GM12878 (cell line): Measurements from ENCODE around the gene OVCA2.

Experiments
- ASH2L ChIP-seq: fragments of 300-600, 200-600 bp; sonication (generic); IDR thresholded peaks from 2 replicates; pipeline ENCODE4 v1.6.1; 2017; ENCODE audit warnings: low read depth, mild to moderate bottlenecking, borderline replicate concordance
- BRCA1 ChIP-seq: IDR thresholded peaks from 2 replicates; pipeline ENCODE4 v1.6.1; 2011; ENCODE audit warnings: low read depth, low read length, improper control_type of control experiment
- EGR1 ChIP-seq, 2 experiments: IDR thresholded peaks; 1 replicate in 1 of 2; 2 replicates in 1 of 2; pipeline ENCODE4 v1.6.1; 2011 to 2012; ENCODE audit warnings: low read depth in 2 of 2, low read length in 2 of 2, borderline replicate concordance in 1 of 2, mild to moderate bottlenecking in 1 of 2, moderate library complexity in 1 of 2
- EP300 ChIP-seq, 2 experiments: fragments of 150-350 bp in 1 of 2; IDR thresholded peaks; 2 replicates each; pipeline ENCODE4 v1.6.1; 2011 to 2012; ENCODE audit warnings: low read depth in 2 of 2, low read length in 2 of 2, borderline replicate concordance in 1 of 2, improper control_type of control experiment in 1 of 2, inconsistent platforms in 1 of 2; ENCODE audit not compliant: control insufficient read depth in 1 of 2
- MYC ChIP-seq: IDR thresholded peaks from 2 replicates; pipeline ENCODE4 v1.6.1; 2011; ENCODE audit warnings: mild to moderate bottlenecking, low read length, moderate library complexity, inconsistent platforms; ENCODE audit not compliant: insufficient read depth, insufficient replicate concordance, insufficient read length, severe bottlenecking
- NFYA ChIP-seq: IDR thresholded peaks from 2 replicates; pipeline ENCODE4 v1.6.1; 2011; ENCODE audit warnings: low read depth, mild to moderate bottlenecking, low read length, improper control_type of control experiment, borderline replicate concordance
- POLR2A ChIP-seq: IDR thresholded peaks from 2 replicates; pipeline ENCODE4 v1.6.1; 2011; ENCODE audit warnings: low read depth, mild to moderate bottlenecking, low read length
- POLR2AphosphoS2 ChIP-seq: IDR thresholded peaks from 2 replicates; pipeline ENCODE4 v1.6.1; 2011; ENCODE audit warnings: low read depth, mild to moderate bottlenecking, low read length, improper control_type of control experiment, moderate library complexity
- TF ChIP-seq, protein P1 (sequence below): IDR thresholded peaks from 2 replicates; pipeline ENCODE4 v1.6.1; 2012; ENCODE audit warnings: mild to moderate bottlenecking, low read depth, low read length
- TF ChIP-seq, protein P2 (sequence below), 3 experiments: IDR thresholded peaks in 2 of 3; conservative IDR thresholded peaks in 1 of 3; 2 replicates each; pipeline ENCODE4 v1.5.1; 2011; ENCODE audit warnings: low read depth in 3 of 3, low read length in 3 of 3, mild to moderate bottlenecking in 3 of 3, control low read depth in 2 of 3, moderate library complexity in 2 of 3, inconsistent platforms in 1 of 3, mixed read lengths in 1 of 3; ENCODE audit not compliant: control insufficient read depth in 2 of 3, insufficient read depth in 1 of 3; ENCODE audit errors: extremely low read depth in 1 of 3

DNA sequence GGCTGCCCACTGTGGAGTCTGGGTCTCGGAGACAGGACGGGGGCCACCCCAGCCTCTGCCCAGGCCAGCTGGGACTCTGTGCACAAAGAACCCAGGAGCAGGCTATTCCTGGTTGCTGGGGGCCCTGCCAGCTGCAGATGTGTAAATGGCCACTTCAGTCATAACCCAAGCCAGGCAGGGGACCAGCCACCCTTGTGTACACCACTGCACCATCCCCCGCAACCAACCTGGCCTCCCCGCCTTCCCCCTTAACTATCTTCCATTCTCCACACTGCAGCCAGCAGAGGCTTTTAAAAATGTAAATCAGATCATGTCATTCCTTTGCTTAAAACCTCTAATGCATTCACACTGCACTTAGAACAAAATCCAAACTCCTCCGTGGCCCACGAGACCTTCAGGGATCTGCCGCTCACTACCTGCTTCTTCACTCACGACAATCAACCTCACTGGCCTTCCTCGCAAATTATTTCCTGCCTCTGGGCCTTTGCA, 45.0 kb upstream of the OVCA2 start:
- TF ChIP-seq EP300 (IDR thresholded peaks at IDR 0.05; ENCODE audit: borderline replicate concordance in 1 of 2, control insufficient read depth in 1 of 2, low read depth in 2 of 2, low read length in 2 of 2) (no peak), EGR1 (IDR thresholded peaks at IDR 0.05; ENCODE audit: borderline replicate concordance in 1 of 2, low read depth in 2 of 2, low read length in 2 of 2) (no peak), MYC (no peak), POLR2A (no peak), POLR2AphosphoS2 (no peak), BRCA1 (no peak), NFYA (no peak), ASH2L (no peak)
- TF ChIP-seq, protein P1, sequence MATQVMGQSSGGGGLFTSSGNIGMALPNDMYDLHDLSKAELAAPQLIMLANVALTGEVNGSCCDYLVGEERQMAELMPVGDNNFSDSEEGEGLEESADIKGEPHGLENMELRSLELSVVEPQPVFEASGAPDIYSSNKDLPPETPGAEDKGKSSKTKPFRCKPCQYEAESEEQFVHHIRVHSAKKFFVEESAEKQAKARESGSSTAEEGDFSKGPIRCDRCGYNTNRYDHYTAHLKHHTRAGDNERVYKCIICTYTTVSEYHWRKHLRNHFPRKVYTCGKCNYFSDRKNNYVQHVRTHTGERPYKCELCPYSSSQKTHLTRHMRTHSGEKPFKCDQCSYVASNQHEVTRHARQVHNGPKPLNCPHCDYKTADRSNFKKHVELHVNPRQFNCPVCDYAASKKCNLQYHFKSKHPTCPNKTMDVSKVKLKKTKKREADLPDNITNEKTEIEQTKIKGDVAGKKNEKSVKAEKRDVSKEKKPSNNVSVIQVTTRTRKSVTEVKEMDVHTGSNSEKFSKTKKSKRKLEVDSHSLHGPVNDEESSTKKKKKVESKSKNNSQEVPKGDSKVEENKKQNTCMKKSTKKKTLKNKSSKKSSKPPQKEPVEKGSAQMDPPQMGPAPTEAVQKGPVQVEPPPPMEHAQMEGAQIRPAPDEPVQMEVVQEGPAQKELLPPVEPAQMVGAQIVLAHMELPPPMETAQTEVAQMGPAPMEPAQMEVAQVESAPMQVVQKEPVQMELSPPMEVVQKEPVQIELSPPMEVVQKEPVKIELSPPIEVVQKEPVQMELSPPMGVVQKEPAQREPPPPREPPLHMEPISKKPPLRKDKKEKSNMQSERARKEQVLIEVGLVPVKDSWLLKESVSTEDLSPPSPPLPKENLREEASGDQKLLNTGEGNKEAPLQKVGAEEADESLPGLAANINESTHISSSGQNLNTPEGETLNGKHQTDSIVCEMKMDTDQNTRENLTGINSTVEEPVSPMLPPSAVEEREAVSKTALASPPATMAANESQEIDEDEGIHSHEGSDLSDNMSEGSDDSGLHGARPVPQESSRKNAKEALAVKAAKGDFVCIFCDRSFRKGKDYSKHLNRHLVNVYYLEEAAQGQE, result no peak
- TF ChIP-seq, protein P2, sequence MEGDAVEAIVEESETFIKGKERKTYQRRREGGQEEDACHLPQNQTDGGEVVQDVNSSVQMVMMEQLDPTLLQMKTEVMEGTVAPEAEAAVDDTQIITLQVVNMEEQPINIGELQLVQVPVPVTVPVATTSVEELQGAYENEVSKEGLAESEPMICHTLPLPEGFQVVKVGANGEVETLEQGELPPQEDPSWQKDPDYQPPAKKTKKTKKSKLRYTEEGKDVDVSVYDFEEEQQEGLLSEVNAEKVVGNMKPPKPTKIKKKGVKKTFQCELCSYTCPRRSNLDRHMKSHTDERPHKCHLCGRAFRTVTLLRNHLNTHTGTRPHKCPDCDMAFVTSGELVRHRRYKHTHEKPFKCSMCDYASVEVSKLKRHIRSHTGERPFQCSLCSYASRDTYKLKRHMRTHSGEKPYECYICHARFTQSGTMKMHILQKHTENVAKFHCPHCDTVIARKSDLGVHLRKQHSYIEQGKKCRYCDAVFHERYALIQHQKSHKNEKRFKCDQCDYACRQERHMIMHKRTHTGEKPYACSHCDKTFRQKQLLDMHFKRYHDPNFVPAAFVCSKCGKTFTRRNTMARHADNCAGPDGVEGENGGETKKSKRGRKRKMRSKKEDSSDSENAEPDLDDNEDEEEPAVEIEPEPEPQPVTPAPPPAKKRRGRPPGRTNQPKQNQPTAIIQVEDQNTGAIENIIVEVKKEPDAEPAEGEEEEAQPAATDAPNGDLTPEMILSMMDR (IDR thresholded peaks at IDR 0.05 in 2 of 3, conservative IDR thresholded peaks at IDR 0.05 in 1 of 3; ENCODE audit: control insufficient read depth in 2 of 3, extremely low read depth in 1 of 3, insufficient read depth in 1 of 3, low read depth in 3 of 3, low read length in 3 of 3), result no peak
